OCI-LY3 (cell line): ENCODE results near the gene RRAS2.

Source experiments
- CTCF ChIP-seq: fragments of 200-600, 300-600 bp; sonication (generic); IDR thresholded peaks from 2 replicates; pipeline ENCODE4 v1.5.1; 2014; ENCODE audit warnings: antibody characterized with exemption, low read length, low read depth
- EZH2phosphoT487 ChIP-seq: fragments of 200-600 bp; shearing (Covaris generic); IDR thresholded peaks from 2 replicates; pipeline ENCODE4 v1.6.1; 2018; ENCODE audit warnings: antibody characterized with exemption, mixed run types, low read depth

- TF ChIP-seq CTCF (no peak), EZH2phosphoT487 (no peak)
Measured at GRCh38 chr11:14331476-14332136, 27.4 kb downstream of the RRAS2 start.
